ENCODE measurements around the gene LSM14B. TPM values are rescaled to one million over a fixed set of nuclear protein-coding genes. Genes with fewer than 3 reads are reported as not detected.

LSM14B gene
- total and polyA plus RNA-seq, 4 donors = 16.4 to 41.7 (median 27.8) TPM

GRCh38 chr20:62178316-62179161, 56.3 kb downstream of the LSM14B start:
- WGBS, 2 donors = 96 to 97% methylated on average over 19 of the region's 19 CpGs
- Histone ChIP-seq H3K9ac (ENCODE audit: insufficient read depth in 1 of 2, low read length in 2 of 2) (no peak overlapping the region), H3K4me1 (ENCODE audit: control insufficient read depth in 5 of 5, insufficient read depth in 5 of 5, low read length in 5 of 5) (peaks cover 0 to 10% (median 2%) of the 10 kb centered on the region in 5 donors), H3K4me3 (no peak overlapping the region), H3K27me3 (ENCODE audit: control insufficient read depth in 3 of 3, insufficient read depth in 3 of 3, low read length in 2 of 3) (no peaks in the 10 kb centered on the region), H3K9me3 (ENCODE audit: control insufficient read depth in 4 of 4, insufficient read depth in 3 of 4, low read length in 3 of 4) (no peaks in the 10 kb centered on the region), H3K27ac (ENCODE audit: low read depth in 1 of 2, low read length in 1 of 2) (no peak overlapping the region), H3K36me3 (ENCODE audit: control insufficient read depth in 4 of 4, insufficient read depth in 4 of 4, low read length in 4 of 4) (peaks cover 4 to 30% (median 9%) of the 10 kb centered on the region in 4 donors)
- TF ChIP-seq, protein P1, sequence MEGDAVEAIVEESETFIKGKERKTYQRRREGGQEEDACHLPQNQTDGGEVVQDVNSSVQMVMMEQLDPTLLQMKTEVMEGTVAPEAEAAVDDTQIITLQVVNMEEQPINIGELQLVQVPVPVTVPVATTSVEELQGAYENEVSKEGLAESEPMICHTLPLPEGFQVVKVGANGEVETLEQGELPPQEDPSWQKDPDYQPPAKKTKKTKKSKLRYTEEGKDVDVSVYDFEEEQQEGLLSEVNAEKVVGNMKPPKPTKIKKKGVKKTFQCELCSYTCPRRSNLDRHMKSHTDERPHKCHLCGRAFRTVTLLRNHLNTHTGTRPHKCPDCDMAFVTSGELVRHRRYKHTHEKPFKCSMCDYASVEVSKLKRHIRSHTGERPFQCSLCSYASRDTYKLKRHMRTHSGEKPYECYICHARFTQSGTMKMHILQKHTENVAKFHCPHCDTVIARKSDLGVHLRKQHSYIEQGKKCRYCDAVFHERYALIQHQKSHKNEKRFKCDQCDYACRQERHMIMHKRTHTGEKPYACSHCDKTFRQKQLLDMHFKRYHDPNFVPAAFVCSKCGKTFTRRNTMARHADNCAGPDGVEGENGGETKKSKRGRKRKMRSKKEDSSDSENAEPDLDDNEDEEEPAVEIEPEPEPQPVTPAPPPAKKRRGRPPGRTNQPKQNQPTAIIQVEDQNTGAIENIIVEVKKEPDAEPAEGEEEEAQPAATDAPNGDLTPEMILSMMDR (IDR thresholded peaks at IDR 0.05; ENCODE audit: control extremely low read depth, extremely low read depth) = no peak
- no peak for DNase-seq
- no peak for ATAC-seq (ENCODE audit: insufficient read depth, low FRiP score)

- no peak overlapping the region for H3K9ac ChIP-seq (ENCODE audit: insufficient read depth in 1 of 2, low read length in 2 of 2)
- TF ChIP-seq, protein P1 (IDR thresholded peaks at IDR 0.05; ENCODE audit: control extremely low read depth, extremely low read depth) = no peak
- ATAC-seq (ENCODE audit: insufficient read depth, low FRiP score) = no peak
These were observed 56.9 kb downstream of the LSM14B start for GRCh38 chr20:62179162-62179504.

GRCh38 chr20:62181808-62182207, 59.5 kb downstream of the LSM14B start:
- no peak for ATAC-seq (ENCODE audit: insufficient read depth, low FRiP score)
- peak overlapping the region in 1 of 2 donors; percentile 25 for H3K27ac ChIP-seq (ENCODE audit: low read depth in 1 of 2, low read length in 1 of 2)
- no peaks in the 10 kb centered on the region for H3K27me3 ChIP-seq (ENCODE audit: control insufficient read depth in 3 of 3, insufficient read depth in 3 of 3, low read length in 2 of 3)
- no peak overlapping the region for H3K4me3 ChIP-seq
- DNase-seq = no peak
- peaks cover 0 to 10% (median 4%) of the 10 kb centered on the region in 4 donors for H3K36me3 ChIP-seq (ENCODE audit: control insufficient read depth in 4 of 4, insufficient read depth in 4 of 4, low read length in 4 of 4)
- 94 to 95% methylated on average over 2 of the region's 2 CpGs for WGBS, 2 donors
- H3K9me3 ChIP-seq (ENCODE audit: control insufficient read depth in 4 of 4, insufficient read depth in 3 of 4, low read length in 3 of 4) = no peaks in the 10 kb centered on the region
- H3K4me1 ChIP-seq (ENCODE audit: control insufficient read depth in 5 of 5, insufficient read depth in 5 of 5, low read length in 5 of 5) = peaks cover 0 to 17% (median 6%) of the 10 kb centered on the region in 5 donors
- H3K9ac ChIP-seq (ENCODE audit: insufficient read depth in 1 of 2, low read length in 2 of 2) = peak overlapping the region in 1 of 2 donors; percentile 65
- TF ChIP-seq, protein P1 (IDR thresholded peaks at IDR 0.05; ENCODE audit: control extremely low read depth, extremely low read depth) = no peak

More at GRCh38 chr20:62179162-62179504, 56.9 kb downstream of the LSM14B start:
- Histone ChIP-seq H3K36me3 (ENCODE audit: control insufficient read depth in 4 of 4, insufficient read depth in 4 of 4, low read length in 4 of 4) (peaks cover 4 to 28% (median 8%) of the 10 kb centered on the region in 4 donors), H3K27me3 (ENCODE audit: control insufficient read depth in 3 of 3, insufficient read depth in 3 of 3, low read length in 2 of 3) (no peaks in the 10 kb centered on the region), H3K4me3 (no peak overlapping the region), H3K4me1 (ENCODE audit: control insufficient read depth in 5 of 5, insufficient read depth in 5 of 5, low read length in 5 of 5) (peaks cover 0 to 14% (median 6%) of the 10 kb centered on the region in 5 donors), H3K27ac (ENCODE audit: low read depth in 1 of 2, low read length in 1 of 2) (no peak overlapping the region), H3K9me3 (ENCODE audit: control insufficient read depth in 4 of 4, insufficient read depth in 3 of 4, low read length in 3 of 4) (no peaks in the 10 kb centered on the region)
- no peak for DNase-seq
- 97% methylated on average over 14 of the region's 14 CpGs for WGBS, 2 donors

Data from lung (tissue), 12 donors.